ENCODE results near the gene LUM. TPM values are rescaled to one million over a fixed set of nuclear protein-coding genes. Genes with fewer than 3 reads are reported as not detected.

The LUM gene
- not detected for polyA plus RNA-seq (2012; ENCODE audit: insufficient read depth, insufficient read length)

GRCh38 chr12:91111366-91112325 lies at the start of gene LUM:
LUM (minus strand) TSS chr12:91111494; CDS start chr12:91108979, 2,515 bp downstream.
- DNase-seq (ENCODE audit: low read depth, low spot score), result no peak
- no peak within 1 kb of the TSS for H3K4me3 ChIP-seq (ENCODE audit: low read length)

- no peak overlapping the region for H3K4me3 ChIP-seq (ENCODE audit: low read length)
- DNase-seq (ENCODE audit: low read depth, low spot score), result no peak
Measured at GRCh38 chr12:91161009-91161408, 49.7 kb upstream of the LUM start.

GRCh38 chr12:91155990-91156389 lies 44.7 kb upstream of the LUM start:
- no peak for DNase-seq (ENCODE audit: low read depth, low spot score)
- no peak overlapping the region for H3K4me3 ChIP-seq (ENCODE audit: low read length)

- DNase-seq (ENCODE audit: low read depth, low spot score), result no peak
- no peak overlapping the region for H3K4me3 ChIP-seq (ENCODE audit: low read length)
Measured at GRCh38 chr12:91154131-91154530, 42.8 kb upstream of the LUM start.

GRCh38 chr12:91144053-91144452 lies 32.8 kb upstream of the LUM start:
- DNase-seq (ENCODE audit: low read depth, low spot score), result no peak
- H3K4me3 ChIP-seq (ENCODE audit: low read length), result no peak overlapping the region

- DNase-seq (ENCODE audit: low read depth, low spot score), result no peak
- no peak overlapping the region for H3K4me3 ChIP-seq (ENCODE audit: low read length)
Measured at GRCh38 chr12:91143206-91143605, 31.9 kb upstream of the LUM start.

GRCh38 chr12:91142221-91142631 lies 30.9 kb upstream of the LUM start:
- no peak for DNase-seq (ENCODE audit: low read depth, low spot score)
- no peak overlapping the region for H3K4me3 ChIP-seq (ENCODE audit: low read length)

- H3K4me3 ChIP-seq (ENCODE audit: low read length), result no peak overlapping the region
- no peak for DNase-seq (ENCODE audit: low read depth, low spot score)
Measured at GRCh38 chr12:91140026-91140931, 29.0 kb upstream of the LUM start.

- H3K4me3 ChIP-seq (ENCODE audit: low read length), result no peak overlapping the region
- DNase-seq (ENCODE audit: low read depth, low spot score), result no peak
Measured at GRCh38 chr12:91139286-91139685, 28.0 kb upstream of the LUM start.

- no peak for DNase-seq (ENCODE audit: low read depth, low spot score)
- no peak overlapping the region for H3K4me3 ChIP-seq (ENCODE audit: low read length)
Measured at GRCh38 chr12:91138337-91138920, 27.1 kb upstream of the LUM start.

- no peak overlapping the region for H3K4me3 ChIP-seq (ENCODE audit: low read length)
- DNase-seq (ENCODE audit: low read depth, low spot score), result no peak
Measured at GRCh38 chr12:91133871-91134270, 22.6 kb upstream of the LUM start.

GRCh38 chr12:91129662-91130362 lies 18.5 kb upstream of the LUM start:
- H3K4me3 ChIP-seq (ENCODE audit: low read length), result no peak overlapping the region
- no peak for DNase-seq (ENCODE audit: low read depth, low spot score)

- no peak for DNase-seq (ENCODE audit: low read depth, low spot score)
- no peak overlapping the region for H3K4me3 ChIP-seq (ENCODE audit: low read length)
Measured at GRCh38 chr12:91127751-91128150, 16.5 kb upstream of the LUM start.

GRCh38 chr12:91127306-91127705 lies 16.0 kb upstream of the LUM start:
- no peak overlapping the region for H3K4me3 ChIP-seq (ENCODE audit: low read length)
- no peak for DNase-seq (ENCODE audit: low read depth, low spot score)

GRCh38 chr12:91126516-91126915 lies 15.2 kb upstream of the LUM start:
- no peak for DNase-seq (ENCODE audit: low read depth, low spot score)
- H3K4me3 ChIP-seq (ENCODE audit: low read length), result no peak overlapping the region

- no peak overlapping the region for H3K4me3 ChIP-seq (ENCODE audit: low read length)
- DNase-seq (ENCODE audit: low read depth, low spot score), result no peak
Measured at GRCh38 chr12:91123236-91123916, 12.1 kb upstream of the LUM start.

- no peak for DNase-seq (ENCODE audit: low read depth, low spot score)
- H3K4me3 ChIP-seq (ENCODE audit: low read length), result no peak overlapping the region
Measured at GRCh38 chr12:91120781-91121180, 9.5 kb upstream of the LUM start.

GRCh38 chr12:91119089-91119488 lies 7.8 kb upstream of the LUM start:
- no peak overlapping the region for H3K4me3 ChIP-seq (ENCODE audit: low read length)
- DNase-seq (ENCODE audit: low read depth, low spot score), result no peak
